ENCODE measurements around the gene SIX5.

DNA sequence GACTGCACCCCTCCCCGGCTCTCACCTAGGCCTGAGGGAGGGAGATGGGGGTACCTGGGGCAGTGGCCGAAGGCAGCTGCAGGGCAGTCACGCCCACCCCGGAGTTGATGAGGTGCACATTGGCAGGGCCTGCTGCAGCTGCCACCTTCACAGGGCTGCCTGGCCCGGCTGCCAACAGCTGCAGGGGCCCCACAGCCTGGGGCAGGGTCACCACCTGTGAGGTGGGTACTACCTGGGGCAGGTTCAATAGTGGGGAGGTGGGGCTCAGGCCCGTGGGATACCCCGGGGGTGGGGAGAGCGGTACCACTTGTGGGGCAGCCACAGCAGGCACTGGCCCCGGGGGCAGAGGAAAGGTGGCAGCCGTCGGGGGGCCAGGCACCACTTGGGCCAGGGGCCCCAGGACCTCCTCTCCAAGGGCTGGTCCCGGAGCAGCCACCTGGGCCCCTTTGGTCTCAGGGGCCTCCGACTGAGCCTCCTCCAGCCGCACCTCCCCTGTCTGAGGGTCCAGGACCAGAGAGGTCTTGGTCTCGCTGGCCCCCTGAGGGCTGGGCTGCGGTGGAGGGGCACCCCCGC lies 2.7 kb downstream of the SIX5 start:
- TF ChIP-seq, protein P1, sequence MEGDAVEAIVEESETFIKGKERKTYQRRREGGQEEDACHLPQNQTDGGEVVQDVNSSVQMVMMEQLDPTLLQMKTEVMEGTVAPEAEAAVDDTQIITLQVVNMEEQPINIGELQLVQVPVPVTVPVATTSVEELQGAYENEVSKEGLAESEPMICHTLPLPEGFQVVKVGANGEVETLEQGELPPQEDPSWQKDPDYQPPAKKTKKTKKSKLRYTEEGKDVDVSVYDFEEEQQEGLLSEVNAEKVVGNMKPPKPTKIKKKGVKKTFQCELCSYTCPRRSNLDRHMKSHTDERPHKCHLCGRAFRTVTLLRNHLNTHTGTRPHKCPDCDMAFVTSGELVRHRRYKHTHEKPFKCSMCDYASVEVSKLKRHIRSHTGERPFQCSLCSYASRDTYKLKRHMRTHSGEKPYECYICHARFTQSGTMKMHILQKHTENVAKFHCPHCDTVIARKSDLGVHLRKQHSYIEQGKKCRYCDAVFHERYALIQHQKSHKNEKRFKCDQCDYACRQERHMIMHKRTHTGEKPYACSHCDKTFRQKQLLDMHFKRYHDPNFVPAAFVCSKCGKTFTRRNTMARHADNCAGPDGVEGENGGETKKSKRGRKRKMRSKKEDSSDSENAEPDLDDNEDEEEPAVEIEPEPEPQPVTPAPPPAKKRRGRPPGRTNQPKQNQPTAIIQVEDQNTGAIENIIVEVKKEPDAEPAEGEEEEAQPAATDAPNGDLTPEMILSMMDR (IDR thresholded peaks at IDR 0.05): no peak
- TF ChIP-seq POLR2AphosphoS5 (IDR thresholded peaks at IDR 0.05): no peak

All from suprapubic skin (tissue), 3 donors.